Measurements from ENCODE around the gene TPX2.

Gene TPX2

GRCh38 chr20:31707258-31707615, 31.9 kb upstream of the TPX2 start:
- DNase-seq: no peak

- no peak for DNase-seq
Observed at GRCh38 chr20:31707994-31708735, 30.9 kb upstream of the TPX2 start.

GRCh38 chr20:31708736-31709534, 30.2 kb upstream of the TPX2 start:
- DNase-seq: no peak

- no peak for DNase-seq
Observed at GRCh38 chr20:31709939-31710338, 29.2 kb upstream of the TPX2 start.

GRCh38 chr20:31710423-31711108, 28.5 kb upstream of the TPX2 start:
- DNase-seq: no peak

GRCh38 chr20:31711179-31712111, 27.6 kb upstream of the TPX2 start:
- DNase-seq: no peak

- DNase-seq: no peak
Observed at GRCh38 chr20:31712112-31712553, 27.0 kb upstream of the TPX2 start.

GRCh38 chr20:31712564-31713311, 26.4 kb upstream of the TPX2 start:
- DNase-seq: no peak

GRCh38 chr20:31713312-31714273, 25.5 kb upstream of the TPX2 start:
- DNase-seq: no peak

GRCh38 chr20:31715766-31716165, 23.3 kb upstream of the TPX2 start:
- no peak for DNase-seq

- DNase-seq: no peak
Observed at GRCh38 chr20:31716351-31716750, 22.7 kb upstream of the TPX2 start.

GRCh38 chr20:31716818-31717477, 22.1 kb upstream of the TPX2 start:
- DNase-seq: no peak

- no peak for DNase-seq
Observed at GRCh38 chr20:31717478-31718201, 21.4 kb upstream of the TPX2 start.

GRCh38 chr20:31718952-31719643, 20.0 kb upstream of the TPX2 start:
- DNase-seq: no peak

- no peak for DNase-seq
Observed at GRCh38 chr20:31719644-31720485, 19.2 kb upstream of the TPX2 start.

GRCh38 chr20:31720486-31721407, 18.3 kb upstream of the TPX2 start:
- DNase-seq: no peak

Data from activated CD4-positive, CD25-positive, alpha-beta regulatory T cell (primary cell).